K562 (cell line): ENCODE results near the gene CTDSPL.

Experiments used
- CBX1 ChIP-seq: sonication (generic); IDR thresholded peaks from 2 replicates; pipeline ENCODE4 v1.6.1; 2016; ENCODE audit warnings: antibody characterized with exemption, low read depth, mild to moderate bottlenecking
- FOSL1 ChIP-seq: fragments of 200-800 bp; sonication (Bioruptor generic); conservative IDR thresholded peaks from 2 replicates; pipeline ENCODE4 v1.6.1; 2016; ENCODE audit warnings: missing genetic modification characterization, missing compliant biosample characterization
- SP1 ChIP-seq: sonication (generic); formaldehyde crosslinking; IDR thresholded peaks from 2 replicates; pipeline ENCODE4 v1.8.1; 2022; ENCODE audit warnings: mild to moderate bottlenecking, missing genetic modification reagents
- SP2 ChIP-seq: IDR thresholded peaks from 2 replicates; pipeline ENCODE4 v1.6.1; 2011; ENCODE audit warnings: mild to moderate bottlenecking, low read depth, low read length, moderate library complexity; ENCODE audit not compliant: poor library complexity, severe bottlenecking; ENCODE audit errors: extremely low read depth
- TF ChIP-seq, protein P1 (sequence below), 2 experiments: IDR thresholded peaks; 2 replicates each; pipeline ENCODE4 v1.6.1; 2011; ENCODE audit warnings: borderline replicate concordance in 1 of 2, control low read depth in 1 of 2, low read depth in 1 of 2, low read length in 1 of 2, mild to moderate bottlenecking in 1 of 2, mixed read lengths in 1 of 2, moderate library complexity in 1 of 2; ENCODE audit not compliant: insufficient read depth in 1 of 2, insufficient read length in 1 of 2, poor library complexity in 1 of 2, severe bottlenecking in 1 of 2; ENCODE audit errors: extremely low read depth in 1 of 2
- TF ChIP-seq, protein P2 (sequence below): fragments of 450-650 bp; conservative IDR thresholded peaks from 2 replicates; pipeline ENCODE4 v1.6.1; 2016; ENCODE audit warnings: missing genetic modification characterization, low read depth, mild to moderate bottlenecking, control low read depth, missing compliant biosample characterization
- TF ChIP-seq, protein P3 (sequence below), 3 experiments: IDR thresholded peaks in 2 of 3; conservative IDR thresholded peaks in 1 of 3; 2 replicates each; pipeline ENCODE4 v1.5.1; 2011 to 2012; ENCODE audit warnings: low read length in 3 of 3, mild to moderate bottlenecking in 3 of 3, control low read depth in 2 of 3, improper control_type of control experiment in 1 of 3, inconsistent platforms in 1 of 3, low read depth in 1 of 3, mixed read lengths in 1 of 3, moderate library complexity in 1 of 3; ENCODE audit not compliant: insufficient read depth in 2 of 3
- TF ChIP-seq, protein P4 (sequence below): fragments of 450-650 bp; formaldehyde crosslinking; IDR thresholded peaks from 2 replicates; pipeline ENCODE4 v1.4.0; 2020; ENCODE audit warnings: mild to moderate bottlenecking, mixed read lengths

DNA sequence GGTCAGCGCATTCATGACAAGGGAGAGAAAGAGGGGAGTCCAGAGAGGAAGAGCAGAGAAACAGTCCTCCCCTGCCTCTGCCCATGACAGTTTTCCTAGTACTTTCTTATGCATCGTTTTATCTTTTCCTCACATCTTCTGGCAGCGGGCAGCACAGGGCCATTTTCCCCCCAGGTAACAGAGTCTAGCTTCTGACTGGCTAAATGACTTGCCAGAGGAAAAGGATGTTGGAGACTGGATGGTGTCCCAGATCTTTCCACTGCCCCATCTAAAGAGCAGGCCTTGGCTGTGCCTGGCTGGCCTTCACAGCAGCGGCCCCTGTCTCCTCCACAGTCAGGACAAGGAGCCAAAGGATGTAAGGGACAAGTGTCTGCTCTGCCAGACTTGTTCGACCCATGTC, 59.3 kb downstream of the CTDSPL start:
- TF ChIP-seq CBX1 (no peak), SP1 (no peak), SP2 (no peak), FOSL1 (tag) (no peak)
- TF ChIP-seq, protein P1, sequence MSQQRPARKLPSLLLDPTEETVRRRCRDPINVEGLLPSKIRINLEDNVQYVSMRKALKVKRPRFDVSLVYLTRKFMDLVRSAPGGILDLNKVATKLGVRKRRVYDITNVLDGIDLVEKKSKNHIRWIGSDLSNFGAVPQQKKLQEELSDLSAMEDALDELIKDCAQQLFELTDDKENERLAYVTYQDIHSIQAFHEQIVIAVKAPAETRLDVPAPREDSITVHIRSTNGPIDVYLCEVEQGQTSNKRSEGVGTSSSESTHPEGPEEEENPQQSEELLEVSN (IDR thresholded peaks at IDR 0.05; ENCODE audit: borderline replicate concordance in 1 of 2, extremely low read depth in 1 of 2, insufficient read depth in 1 of 2, insufficient read length in 1 of 2, low read depth in 1 of 2, low read length in 1 of 2, poor library complexity in 1 of 2, severe bottlenecking in 1 of 2) = no peak
- TF ChIP-seq, protein P2, sequence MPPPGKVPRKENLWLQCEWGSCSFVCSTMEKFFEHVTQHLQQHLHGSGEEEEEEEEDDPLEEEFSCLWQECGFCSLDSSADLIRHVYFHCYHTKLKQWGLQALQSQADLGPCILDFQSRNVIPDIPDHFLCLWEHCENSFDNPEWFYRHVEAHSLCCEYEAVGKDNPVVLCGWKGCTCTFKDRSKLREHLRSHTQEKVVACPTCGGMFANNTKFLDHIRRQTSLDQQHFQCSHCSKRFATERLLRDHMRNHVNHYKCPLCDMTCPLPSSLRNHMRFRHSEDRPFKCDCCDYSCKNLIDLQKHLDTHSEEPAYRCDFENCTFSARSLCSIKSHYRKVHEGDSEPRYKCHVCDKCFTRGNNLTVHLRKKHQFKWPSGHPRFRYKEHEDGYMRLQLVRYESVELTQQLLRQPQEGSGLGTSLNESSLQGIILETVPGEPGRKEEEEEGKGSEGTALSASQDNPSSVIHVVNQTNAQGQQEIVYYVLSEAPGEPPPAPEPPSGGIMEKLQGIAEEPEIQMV = no peak
- TF ChIP-seq, protein P3, sequence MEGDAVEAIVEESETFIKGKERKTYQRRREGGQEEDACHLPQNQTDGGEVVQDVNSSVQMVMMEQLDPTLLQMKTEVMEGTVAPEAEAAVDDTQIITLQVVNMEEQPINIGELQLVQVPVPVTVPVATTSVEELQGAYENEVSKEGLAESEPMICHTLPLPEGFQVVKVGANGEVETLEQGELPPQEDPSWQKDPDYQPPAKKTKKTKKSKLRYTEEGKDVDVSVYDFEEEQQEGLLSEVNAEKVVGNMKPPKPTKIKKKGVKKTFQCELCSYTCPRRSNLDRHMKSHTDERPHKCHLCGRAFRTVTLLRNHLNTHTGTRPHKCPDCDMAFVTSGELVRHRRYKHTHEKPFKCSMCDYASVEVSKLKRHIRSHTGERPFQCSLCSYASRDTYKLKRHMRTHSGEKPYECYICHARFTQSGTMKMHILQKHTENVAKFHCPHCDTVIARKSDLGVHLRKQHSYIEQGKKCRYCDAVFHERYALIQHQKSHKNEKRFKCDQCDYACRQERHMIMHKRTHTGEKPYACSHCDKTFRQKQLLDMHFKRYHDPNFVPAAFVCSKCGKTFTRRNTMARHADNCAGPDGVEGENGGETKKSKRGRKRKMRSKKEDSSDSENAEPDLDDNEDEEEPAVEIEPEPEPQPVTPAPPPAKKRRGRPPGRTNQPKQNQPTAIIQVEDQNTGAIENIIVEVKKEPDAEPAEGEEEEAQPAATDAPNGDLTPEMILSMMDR (IDR thresholded peaks at IDR 0.05 in 2 of 3, conservative IDR thresholded peaks at IDR 0.05 in 1 of 3; ENCODE audit: insufficient read depth in 2 of 3, low read depth in 1 of 3, low read length in 3 of 3) = no peak
- TF ChIP-seq, protein P4, sequence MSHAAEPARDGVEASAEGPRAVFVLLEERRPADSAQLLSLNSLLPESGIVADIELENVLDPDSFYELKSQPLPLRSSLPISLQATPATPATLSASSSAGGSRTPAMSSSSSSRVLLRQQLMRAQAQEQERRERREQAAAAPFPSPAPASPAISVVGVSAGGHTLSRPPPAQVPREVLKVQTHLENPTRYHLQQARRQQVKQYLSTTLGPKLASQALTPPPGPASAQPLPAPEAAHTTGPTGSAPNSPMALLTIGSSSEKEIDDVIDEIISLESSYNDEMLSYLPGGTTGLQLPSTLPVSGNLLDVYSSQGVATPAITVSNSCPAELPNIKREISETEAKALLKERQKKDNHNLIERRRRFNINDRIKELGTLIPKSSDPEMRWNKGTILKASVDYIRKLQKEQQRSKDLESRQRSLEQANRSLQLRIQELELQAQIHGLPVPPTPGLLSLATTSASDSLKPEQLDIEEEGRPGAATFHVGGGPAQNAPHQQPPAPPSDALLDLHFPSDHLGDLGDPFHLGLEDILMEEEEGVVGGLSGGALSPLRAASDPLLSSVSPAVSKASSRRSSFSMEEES (CRISPR knock-in tag) = no peak
